Hepatic stellate cell (primary cell): ENCODE measurements around the gene HS6ST2.
"Not testable (repeated sequence)": the region's sequence is repeated elsewhere in the genome, so short reads cannot be mapped to it uniquely, and the experiment has no call there.

ENCODE experiments used
- DNase-seq: peaks from one replicate; pipeline ENCODE4 v3.0.0; 2011; ENCODE audit warnings: low spot score

HS6ST2 gene

GRCh38 chrX:132940727-132941327 is 17.6 kb downstream of the HS6ST2 start:
- DNase-seq: no peak

- DNase-seq: no peak
These were observed 25.3 kb downstream of the HS6ST2 start for GRCh38 chrX:132933170-132933569.

GRCh38 chrX:132924426-132924825 is 34.0 kb downstream of the HS6ST2 start:
- no peak for DNase-seq

GRCh38 chrX:132918523-132918922 is 39.9 kb downstream of the HS6ST2 start:
- DNase-seq: no peak

GRCh38 chrX:132916349-132916748 is 42.1 kb downstream of the HS6ST2 start:
- no peak for DNase-seq

- no peak for DNase-seq
These were observed 48.8 kb downstream of the HS6ST2 start for GRCh38 chrX:132909643-132910042.

- no peak for DNase-seq
These were observed 49.5 kb downstream of the HS6ST2 start for GRCh38 chrX:132908891-132909290.

- no peak for DNase-seq
These were observed 57.7 kb downstream of the HS6ST2 start for GRCh38 chrX:132900633-132901293.

GRCh38 chrX:132887569-132887968 is 70.9 kb downstream of the HS6ST2 start:
- no peak for DNase-seq

- no peak for DNase-seq
These were observed 75.0 kb downstream of the HS6ST2 start for GRCh38 chrX:132883358-132883915.

GRCh38 chrX:132880753-132881152 is 77.7 kb downstream of the HS6ST2 start:
- DNase-seq: not testable (repeated sequence)

- no peak for DNase-seq
These were observed 80.4 kb downstream of the HS6ST2 start for GRCh38 chrX:132877954-132878536.

- no peak for DNase-seq
These were observed 81.7 kb downstream of the HS6ST2 start for GRCh38 chrX:132876523-132877338.

GRCh38 chrX:132875650-132876522 is 82.5 kb downstream of the HS6ST2 start:
- DNase-seq: no peak

GRCh38 chrX:132862562-132862961 is 95.9 kb downstream of the HS6ST2 start:
- no peak for DNase-seq

GRCh38 chrX:132861076-132861475 is 97.4 kb downstream of the HS6ST2 start:
- DNase-seq: no peak

- no peak for DNase-seq
These were observed 98.2 kb downstream of the HS6ST2 start for GRCh38 chrX:132860200-132860599.

- no peak for DNase-seq
These were observed 100.4 kb downstream of the HS6ST2 start for GRCh38 chrX:132858018-132858417.

GRCh38 chrX:132855780-132856341 is 102.6 kb downstream of the HS6ST2 start:
- DNase-seq: no peak

GRCh38 chrX:132853040-132853439 is 105.4 kb downstream of the HS6ST2 start:
- DNase-seq: no peak
